ENCODE data around the gene ZMIZ1.

DNA sequence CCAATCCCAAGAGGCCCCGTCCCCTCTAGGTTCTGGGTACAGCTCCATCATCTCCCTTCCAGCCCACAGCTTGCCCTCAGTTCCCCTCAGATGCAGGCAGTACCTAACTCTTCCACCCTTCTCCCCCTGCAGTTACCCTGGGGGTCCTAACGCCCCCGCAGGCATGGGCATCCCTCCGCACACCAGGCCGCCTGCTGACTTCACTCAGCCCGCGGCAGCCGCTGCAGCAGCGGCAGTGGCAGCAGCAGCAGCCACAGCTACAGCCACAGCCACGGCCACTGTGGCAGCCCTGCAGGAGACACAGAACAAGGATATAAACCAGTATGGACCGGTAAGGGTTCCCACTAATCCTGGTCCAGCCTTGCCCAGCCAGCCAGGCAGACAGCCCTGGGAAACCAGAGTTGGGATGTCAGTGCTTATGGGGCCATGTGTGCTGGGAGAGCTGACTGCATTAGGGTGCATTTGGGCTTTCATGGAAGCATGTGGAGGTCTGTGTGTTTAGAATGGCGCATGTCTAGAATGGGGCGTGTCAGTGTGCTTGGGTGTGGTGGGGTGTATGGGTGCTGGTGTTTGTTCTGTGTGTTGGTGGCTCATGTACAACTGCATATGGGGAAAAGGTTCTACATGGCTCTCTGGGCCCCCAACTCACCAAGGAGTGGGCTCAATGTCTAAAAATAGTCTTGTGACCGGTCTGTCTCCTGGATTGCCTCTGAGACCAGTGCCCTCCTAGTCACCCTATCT, 223.4 kb downstream of the ZMIZ1 start:
- TF ChIP-seq, protein P1, sequence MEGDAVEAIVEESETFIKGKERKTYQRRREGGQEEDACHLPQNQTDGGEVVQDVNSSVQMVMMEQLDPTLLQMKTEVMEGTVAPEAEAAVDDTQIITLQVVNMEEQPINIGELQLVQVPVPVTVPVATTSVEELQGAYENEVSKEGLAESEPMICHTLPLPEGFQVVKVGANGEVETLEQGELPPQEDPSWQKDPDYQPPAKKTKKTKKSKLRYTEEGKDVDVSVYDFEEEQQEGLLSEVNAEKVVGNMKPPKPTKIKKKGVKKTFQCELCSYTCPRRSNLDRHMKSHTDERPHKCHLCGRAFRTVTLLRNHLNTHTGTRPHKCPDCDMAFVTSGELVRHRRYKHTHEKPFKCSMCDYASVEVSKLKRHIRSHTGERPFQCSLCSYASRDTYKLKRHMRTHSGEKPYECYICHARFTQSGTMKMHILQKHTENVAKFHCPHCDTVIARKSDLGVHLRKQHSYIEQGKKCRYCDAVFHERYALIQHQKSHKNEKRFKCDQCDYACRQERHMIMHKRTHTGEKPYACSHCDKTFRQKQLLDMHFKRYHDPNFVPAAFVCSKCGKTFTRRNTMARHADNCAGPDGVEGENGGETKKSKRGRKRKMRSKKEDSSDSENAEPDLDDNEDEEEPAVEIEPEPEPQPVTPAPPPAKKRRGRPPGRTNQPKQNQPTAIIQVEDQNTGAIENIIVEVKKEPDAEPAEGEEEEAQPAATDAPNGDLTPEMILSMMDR (IDR thresholded peaks at IDR 0.05 in 4 of 5, conservative IDR thresholded peaks at IDR 0.05 in 1 of 5) = no peak
- no peak for TF ChIP-seq POLR2A (IDR thresholded peaks at IDR 0.05)

All from gastrocnemius medialis (tissue), 4 donors.